HG02970 (cell line): ENCODE results near the gene SRC.

Experiments used
- ATAC-seq: cut with Tn5 transposase; IDR thresholded peaks from one replicate; pipeline ENCODE4 v1.9.1; 2021; ENCODE audit warnings: mild to moderate bottlenecking, moderate library complexity, moderate number of reproducible peaks; ENCODE audit not compliant: unreplicated experiment, low FRiP score

SRC gene

DNA sequence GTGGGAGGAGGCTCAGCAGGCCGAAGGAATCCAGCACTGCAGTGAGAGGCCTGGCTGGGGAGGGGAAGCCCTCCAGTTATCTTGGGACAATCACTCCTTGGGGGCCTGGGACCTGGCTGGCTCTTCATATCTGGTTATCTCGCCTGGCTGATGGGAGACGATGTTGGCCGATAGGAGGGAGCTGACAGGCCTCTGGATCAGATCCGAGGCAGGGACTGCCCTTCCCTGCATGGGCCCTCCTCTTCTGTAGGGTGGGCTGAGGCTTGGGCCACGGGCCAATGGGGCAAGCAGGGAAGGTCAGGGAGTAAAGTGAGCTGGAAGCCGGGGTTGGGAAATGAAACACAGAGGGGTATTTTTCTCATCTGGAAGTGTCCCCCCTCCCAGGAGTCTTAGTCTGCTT is 31.3 kb upstream of the SRC start:
- ATAC-seq: no peak

DNA sequence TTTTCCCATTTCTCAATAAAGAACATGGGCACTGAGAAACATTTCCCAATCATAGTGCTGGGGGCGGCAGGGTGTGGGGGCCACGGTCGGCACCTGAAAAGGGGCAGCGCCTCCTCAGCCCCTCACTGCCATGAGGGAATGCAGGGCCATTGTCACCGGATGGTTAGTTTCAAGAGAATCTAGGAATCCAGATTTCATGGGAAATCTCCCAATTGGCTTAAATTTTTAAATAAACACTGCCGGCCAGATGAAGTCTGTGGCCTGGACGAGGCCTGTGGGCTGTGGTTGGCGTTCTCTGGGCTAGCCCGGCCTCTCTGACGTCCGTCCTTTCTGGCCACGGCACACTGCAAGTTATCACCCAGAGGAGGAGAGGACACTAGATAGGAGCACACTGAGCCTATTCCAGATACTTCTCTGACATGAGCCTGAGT is 30.9 kb upstream of the SRC start:
- no peak for ATAC-seq

DNA sequence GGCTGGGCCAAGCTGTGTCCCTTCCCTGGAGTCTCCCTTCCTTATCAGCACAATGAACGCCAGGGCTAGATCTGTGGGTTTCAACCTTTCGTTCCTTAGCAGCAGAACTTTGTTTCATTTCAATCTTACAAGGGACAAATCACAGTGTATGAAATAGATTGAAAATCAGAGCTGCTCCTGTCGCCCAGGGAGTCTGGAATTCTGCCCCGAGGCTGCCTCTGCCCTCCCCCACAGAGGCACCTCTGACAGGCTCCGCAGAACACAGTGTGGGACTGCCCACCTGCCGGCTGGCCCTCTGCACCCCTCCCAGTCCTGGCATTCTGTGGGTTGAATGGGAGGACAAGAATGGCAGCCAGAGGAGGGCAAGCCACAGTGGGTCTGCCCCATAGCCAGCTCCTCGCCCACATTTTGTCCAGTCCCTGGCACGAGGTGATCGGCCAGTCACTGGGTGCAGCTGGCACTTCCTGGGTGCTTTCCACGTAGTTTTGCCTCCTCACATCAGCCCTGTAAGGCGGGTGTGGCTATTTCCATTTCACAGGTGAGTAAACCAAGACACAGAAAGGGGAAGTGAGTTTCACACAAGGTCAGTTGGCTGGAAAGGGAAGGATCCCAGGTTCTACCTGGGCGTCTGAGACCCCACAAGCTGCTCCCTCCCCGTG is 30.4 kb upstream of the SRC start:
- no peak for ATAC-seq

DNA sequence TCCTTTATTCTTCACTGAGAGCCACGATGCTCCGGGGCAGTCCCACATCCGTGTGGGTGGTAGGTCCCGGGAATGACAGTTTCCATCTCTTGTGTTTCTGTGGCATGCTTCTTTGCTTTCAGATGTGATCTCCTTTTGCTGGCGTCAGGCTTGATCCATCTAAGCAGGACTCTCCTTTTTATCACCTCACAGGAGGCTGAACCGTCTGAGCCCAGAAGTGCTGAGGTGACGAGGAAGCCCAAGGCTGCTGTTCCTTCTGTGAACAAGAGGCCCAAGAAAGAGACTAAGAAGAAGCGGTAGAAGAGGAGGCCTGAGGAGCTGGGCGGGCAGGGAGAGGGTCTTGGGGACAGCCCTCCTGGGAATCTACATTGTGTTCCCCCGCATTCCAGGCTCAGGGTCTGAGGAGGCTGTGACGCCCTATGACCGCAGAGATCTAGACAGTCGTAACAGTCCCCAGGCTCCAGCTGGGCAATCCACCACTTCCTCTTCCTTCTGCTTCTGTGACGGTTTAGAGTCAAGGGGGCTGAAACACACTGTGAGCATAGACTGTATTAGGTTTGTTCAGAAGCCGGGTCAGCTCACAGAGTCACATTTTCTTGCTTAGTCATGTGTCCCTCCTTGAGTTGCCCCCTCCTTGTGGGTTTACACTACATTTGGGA is 29.7 kb upstream of the SRC start:
- no peak for ATAC-seq

DNA sequence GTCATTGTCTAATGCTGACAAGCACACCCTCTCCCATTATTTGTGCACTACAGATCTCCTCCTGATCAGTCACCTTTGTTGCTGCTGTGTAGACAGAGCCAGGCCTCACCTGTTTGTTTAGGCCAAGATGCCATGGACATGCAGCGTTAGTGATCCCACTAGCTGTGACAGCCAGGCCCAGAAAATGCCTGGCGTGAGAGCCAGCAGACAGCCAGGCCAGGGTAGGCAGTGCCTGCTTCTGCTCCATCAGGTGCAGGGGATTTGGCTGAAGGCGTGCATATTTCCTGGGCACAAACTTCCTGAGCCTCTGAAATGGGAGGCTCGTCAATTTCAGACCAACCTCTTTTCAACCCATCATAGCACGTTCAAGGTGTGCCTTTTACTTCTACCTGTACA is 29.2 kb upstream of the SRC start:
- ATAC-seq: no peak

DNA sequence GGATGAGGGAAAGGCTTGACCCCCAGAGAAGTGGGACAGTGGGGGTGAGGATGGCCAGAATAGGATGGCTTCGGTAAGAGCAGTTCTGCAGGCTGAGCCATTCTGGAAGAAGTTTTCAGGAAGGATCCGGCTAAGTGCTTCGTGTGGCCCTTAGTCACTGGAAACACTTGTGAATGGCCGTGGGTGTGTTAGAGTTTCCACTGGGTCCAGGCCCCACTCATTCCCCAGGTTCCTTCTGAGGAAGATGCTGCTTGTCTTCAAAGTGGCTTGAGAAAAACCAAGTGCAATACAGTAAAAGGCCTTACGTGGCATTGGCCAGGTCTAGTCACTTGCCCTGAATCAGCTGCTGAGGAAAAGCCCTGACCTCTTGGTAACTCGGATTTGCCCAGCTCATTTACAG is 28.6 kb upstream of the SRC start:
- ATAC-seq: no peak

DNA sequence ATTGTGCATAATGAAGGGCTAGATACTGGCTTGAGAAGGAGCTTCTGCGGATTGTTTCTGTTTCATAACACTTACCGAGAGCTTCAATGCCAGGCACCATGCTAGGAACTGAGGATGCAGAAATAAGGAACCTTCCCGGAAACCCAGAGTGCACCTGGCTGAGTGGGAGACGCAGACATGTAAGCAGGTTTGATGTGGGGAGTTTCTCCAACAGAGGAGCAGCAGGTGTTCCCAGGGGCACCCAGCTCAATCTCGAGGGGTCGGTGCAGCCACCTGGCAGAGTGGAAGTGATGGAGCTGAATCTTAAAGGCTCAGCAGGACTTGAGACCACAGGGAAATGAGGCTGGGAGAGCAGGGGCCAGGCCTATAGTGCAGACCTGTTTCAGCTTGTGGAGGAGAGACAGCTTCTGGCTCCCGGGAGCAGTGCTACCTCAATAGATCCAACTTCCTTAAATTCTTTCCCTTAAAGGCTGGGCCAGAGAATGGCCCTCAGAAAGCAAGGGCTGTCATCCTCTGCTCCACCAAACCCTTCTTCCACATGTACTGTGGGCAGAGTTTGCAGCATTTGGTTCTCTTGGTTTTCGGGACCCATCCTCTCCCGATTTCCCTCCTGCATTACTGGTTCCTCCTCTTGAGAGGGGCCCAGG is 27.8 kb upstream of the SRC start:
- ATAC-seq: no peak

DNA sequence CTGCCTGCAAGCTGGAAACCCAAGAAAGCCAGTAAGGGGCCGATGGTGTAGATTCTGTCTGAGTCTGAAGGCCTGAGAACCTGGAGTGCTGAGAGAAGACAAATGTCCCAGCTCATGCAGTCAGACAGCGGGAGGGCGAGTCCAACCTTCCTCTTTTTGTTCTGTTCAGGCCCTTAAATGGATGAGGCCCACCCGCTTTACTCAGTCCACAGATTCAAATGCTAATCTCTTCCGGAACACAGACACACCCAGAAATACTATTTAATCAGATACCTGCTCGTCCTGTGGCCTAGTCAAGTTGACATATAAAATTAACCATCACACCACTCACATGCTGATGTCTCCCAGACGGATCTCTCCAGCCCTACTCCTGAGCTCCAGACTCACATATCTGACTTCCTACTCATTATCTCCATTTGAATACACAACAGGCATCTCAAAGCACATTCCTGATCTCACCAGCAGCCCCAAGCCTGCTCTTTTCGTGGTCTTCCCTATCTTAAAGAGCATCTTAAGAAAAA is 26.7 kb upstream of the SRC start:
- no peak for ATAC-seq

DNA sequence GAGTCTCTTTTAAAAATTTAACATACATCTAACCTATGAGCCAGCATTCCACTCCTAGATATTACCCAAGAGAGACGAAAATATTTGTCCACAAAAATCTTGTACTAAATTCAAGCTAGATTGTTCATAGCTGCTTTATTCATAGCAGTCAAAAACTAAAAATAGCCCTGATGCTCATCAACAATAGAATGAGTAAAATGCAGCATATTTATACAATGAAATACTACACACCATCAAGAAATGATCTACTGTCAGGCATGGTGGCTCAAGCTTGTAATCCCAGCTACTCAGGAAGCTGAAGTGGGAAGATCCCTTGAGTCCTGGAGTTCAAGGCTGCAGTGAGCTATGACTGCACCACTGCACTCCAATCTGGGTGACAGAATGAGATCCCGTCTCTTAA is 22.0 kb upstream of the SRC start:
- ATAC-seq: no peak

DNA sequence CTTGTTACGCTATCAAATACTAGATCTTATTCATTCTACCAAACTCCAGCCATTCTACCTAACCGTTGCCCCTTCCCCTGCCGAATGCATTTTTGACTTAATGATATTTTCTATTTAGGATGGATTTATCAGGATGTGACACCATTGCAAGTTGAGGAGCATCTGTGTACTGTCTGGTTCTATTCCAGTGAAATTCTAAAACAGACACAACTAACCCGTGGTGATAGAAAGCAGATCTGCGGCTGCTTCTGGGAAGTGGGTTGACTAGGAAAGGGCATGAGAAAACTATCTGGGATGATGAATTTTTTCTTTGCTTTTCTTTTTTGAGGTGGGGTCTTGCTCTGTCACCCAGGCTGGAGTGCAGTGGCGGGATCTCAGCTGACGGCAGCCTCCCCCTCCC is 20.7 kb upstream of the SRC start:
- no peak for ATAC-seq

DNA sequence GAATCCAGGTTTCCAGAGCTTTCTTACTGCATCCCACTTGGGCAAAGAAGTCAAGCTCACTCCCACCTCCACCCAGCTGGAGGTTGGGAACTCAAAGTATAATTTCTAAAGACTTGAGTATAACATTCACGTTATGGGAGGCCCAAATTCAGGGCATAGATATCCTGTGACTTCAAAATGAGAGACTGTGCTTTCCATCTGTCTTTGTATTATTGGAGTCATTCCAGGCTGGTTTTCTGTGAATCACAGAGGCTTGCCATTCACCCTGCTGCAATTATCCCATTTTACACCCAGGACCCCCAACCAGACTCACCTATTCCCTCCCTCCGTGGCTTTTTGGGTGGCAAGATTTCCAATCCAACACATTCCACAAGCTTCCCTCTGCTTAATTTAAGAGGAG is 19.3 kb upstream of the SRC start:
- no peak for ATAC-seq

DNA sequence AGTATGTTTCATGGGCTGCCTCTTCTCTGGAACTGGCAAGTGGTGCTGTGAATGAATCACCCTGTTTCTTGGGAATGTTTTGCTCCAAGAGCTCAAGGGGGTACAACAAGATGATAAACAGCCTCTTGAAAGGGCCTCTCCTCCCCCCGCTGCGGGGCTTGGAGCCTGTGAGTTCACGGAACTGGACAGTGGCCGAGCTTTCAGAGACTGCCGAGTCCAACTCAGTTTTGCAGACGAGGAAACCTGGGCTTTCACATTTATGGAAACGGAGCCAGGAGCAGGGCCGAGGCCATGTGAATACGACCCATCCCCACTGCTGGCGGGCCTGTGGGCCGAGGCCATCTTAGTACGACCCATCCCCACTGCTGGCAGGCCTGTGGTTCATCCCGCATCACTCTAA is 18.2 kb upstream of the SRC start:
- no peak for ATAC-seq

DNA sequence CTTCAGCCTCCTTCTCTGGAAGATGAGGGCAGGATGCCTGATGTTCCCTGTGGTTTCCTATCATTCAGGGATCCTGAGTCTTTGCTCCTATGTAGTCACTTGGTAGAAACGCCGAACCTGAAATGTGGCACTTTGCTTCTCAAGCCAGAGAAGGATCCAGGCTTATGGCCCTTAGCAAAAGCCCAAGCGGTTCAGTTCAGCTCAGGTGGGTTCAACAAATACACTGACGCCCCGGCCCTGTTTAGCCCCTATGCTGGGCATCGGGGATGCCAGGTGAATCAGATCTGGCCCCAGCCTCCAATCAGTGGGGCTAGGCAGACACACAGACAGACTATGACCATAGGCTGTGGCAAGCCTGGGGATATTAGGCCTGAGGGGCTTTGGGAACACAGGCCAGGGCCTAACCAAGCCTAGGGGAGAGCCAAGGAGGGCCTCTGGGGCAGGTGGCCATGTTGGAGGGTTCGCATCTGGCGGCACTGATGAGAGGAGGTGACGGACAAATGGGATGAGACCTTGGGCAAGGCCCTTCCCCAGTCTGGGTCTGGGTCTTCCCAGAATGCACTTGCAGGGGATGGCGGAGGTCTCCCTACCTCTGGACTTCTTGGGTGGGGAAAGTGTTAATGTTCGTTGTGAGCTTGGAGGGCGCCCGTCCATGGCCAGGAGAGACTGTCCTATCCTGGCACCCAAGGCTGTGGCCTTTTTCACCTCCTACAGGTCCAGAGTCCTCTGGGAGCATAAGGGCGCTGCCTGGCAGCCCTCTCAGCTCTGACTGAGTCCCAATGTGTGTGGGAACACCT is 17.6 kb upstream of the SRC start:
- no peak for ATAC-seq

DNA sequence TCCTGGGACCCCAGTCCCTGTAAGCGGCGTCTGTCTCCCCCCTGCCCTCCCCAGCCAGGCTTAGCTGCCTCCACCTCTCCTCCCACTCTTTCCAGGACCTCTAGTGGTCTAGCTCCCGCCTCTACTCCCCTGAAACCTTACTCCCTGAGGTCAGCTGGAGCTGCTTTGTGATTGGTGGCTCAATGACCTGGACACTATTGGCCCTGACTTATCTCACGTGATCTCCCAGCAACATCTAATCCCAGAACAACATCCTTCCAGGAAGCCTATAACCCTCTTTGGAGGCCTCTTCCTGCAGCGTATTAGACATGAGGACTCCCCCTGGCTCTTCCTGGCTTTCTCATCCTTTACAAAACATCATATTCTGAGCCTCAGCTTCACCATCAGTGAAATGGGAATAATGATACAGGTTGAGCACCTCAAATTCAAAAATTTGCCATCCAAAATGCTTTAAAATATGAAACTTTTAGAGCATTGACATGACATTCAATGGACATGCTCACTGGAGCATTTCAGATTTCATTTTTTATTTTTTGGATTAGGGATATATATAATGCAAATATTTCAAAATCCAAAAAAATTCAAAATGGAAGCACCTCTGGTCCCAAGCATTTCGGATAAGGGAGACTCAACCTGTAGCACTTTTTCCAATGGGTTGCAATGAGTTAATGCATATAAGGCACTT is 16.3 kb upstream of the SRC start:
- no peak for ATAC-seq

DNA sequence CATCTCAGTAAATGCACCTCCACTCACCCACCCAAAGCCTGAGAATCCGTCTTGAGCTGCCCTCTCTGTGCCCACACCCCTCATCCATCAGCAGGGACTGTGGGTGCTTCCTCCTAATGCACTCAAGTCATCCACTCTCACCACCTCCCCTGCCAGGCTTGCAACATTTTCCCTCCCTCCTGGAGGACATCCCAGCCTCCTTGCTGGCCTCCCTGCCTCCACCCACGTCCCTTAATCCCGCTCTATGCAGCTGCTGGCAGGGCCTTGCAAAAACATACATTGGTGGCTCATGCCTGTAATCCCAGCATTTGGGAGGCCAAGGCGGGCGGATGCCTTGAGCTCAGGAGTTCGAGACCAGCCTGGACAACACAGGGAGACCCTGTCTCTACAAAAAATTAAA is 15.6 kb upstream of the SRC start:
- ATAC-seq: no peak

DNA sequence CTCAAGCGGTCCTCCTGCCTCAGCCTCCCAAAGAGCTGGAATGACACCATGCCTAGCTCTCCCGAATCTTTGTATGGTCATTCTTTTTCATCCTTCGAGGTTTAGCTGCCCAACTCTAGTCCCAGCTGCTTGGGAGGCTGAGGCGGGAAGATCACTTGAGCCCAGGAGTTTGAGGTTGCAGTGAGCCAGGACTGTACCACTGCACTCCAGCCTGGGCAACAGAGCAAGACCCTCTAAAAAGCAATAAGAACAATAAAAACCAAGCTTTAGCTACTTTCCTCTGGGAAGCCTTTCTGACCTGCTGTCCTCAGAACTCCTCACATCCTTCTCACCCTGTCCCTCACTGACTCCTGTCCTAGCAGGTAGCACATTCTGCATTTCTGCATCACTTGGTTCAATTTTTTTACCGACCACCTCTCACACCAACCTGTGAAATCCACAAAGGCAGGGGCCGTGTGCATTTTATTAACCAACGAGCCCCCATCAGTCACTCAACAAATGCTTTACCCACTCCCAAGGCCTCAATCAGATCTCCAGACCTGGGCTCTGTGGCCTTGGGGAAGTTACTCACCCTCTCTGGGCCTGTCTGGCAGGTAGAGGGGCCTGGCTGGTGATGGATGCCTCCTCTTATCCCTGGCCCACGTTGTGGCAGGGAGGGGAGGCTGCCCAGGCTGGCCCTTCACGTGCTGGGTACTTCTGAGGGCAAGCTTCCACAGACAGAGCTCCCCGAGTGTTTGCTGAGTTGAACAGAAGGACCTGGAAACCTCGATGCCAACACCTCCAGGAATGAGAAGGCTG is 14.7 kb upstream of the SRC start:
- no peak for ATAC-seq

DNA sequence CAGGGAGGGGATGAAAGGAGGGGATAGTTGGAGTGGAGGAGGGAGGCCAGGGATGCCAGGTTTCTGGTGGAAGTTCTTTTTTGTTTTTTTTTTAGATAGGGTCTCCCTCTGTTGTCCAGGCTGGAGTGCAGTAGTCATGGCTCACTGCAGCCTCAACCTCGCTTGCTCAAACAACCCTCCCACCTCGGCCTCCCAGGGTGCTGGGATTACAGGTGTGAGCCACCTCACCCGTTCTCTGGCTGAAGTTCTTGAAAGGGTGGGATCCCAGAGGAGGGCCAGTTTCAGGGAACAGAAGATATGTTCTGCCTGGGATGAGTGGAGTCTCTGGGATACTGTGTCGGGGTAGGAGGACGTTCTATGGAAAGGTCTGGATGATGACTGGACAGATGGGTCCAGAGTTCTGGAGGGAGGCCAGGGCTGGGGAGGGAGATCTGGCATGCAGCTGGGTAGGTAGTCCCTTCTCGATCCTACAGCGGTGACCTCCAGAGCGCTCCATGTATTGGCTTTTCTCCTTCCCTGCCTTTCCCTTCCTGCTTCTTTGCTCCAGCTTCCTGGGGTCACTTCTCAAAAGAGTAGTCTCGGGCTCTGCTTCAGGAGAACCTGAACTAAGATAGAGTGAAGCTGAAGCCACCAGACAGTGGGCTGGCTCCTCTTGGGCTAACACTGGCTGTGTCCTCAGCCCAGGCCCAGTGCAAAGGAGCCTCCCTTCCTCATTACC is 12.7 kb upstream of the SRC start:
- ATAC-seq: no peak

DNA sequence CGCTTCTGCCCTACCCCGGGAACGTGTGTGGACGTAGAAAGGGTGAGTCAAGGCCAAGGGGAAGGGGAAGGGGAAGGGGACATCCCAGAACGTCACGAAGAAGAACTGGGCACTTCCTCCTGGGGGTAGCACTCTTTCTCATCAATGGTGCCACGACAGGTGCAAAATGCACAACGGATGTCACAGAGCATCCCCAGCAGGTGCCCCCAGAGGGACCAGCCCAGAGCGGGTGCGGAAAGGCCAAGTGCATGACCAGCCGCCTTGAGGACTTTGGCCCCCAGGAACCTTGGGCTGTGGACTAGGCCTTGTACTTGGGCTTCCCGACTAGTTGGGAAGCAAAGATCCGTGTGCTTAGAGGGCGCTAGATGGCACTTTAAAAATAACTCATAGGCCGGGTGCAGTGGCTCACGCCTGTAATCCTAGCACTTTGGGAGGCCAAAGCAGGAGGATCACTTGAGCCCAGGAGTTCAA is 12.1 kb upstream of the SRC start:
- no peak for ATAC-seq

DNA sequence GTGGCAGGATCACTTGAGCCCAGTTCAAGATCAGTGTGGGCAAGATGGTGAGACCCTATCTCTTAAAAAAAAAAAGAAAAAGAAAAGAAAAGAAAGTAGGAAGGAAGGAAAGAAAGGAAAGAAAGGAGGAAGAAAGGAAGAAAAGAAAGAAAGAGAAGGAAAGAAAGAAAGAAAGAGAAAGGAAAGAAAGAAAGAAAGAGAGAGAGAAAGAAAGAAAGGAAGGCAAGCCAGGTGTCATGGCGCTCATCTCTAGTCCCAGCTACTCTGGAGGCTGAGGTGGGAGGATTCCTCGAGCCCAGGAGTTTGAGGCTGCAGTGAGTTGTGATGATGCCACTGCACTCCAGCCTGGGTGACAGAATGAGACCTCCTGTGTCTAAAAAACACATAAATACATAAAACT is 11.5 kb upstream of the SRC start:
- no peak for ATAC-seq
